NCI-H345 (cell line): ENCODE measurements around the gene GGA1.
A peak's percentile ranks its signal among the peaks of the same experiment; 100 is the strongest.
"Not testable (repeated sequence)": the region's sequence is repeated elsewhere in the genome, so short reads cannot be mapped to it uniquely, and the experiment has no call there.

Experiments
- DNase-seq: peaks from one replicate; lab custom pipeline; 2025; lab: John Stamatoyannopoulos, UW

GGA1 gene

DNA sequence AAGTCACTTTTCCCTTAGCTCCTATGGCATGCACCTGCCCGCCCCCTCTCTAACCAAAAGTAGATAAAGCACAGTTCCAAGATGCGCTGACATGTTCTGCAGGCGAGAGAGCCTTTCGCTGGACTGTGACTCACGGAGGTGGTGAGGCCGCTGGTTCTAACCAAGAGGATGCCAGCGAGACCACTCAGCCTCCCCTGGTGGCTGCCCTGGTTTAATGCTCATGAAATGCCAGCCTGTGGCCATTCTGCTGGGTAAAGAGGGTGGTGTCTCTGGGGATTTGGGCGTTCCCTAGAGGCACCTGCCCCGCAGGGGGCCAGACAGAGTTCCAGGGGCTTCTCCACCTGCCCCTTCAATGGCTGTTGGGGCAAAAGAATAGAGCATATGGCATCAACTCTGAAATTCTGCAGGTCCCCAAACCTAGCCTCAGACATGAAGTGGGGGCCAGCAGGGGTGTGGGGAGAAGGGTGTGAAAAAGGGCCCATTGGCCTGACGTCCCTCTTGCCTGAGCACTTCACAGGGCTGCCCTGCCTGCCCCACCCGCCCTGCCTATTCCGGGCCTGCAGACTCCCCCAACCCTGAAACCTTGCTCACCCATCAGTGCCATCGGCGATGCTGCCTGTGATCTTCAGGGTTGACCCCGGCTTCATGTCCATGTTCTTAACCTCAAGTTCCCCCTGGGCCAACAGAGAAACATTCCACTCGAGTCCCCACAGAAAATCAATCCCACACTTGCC, 37.2 kb upstream of the GGA1 start:
- DNase-seq: no peak

- DNase-seq: no peak
These were observed 36.7 kb upstream of the GGA1 start for GRCh38 chr22:37571992-37572373.

GRCh38 chr22:37575490-37576003, 33.1 kb upstream of the GGA1 start:
- DNase-seq: no peak

DNA sequence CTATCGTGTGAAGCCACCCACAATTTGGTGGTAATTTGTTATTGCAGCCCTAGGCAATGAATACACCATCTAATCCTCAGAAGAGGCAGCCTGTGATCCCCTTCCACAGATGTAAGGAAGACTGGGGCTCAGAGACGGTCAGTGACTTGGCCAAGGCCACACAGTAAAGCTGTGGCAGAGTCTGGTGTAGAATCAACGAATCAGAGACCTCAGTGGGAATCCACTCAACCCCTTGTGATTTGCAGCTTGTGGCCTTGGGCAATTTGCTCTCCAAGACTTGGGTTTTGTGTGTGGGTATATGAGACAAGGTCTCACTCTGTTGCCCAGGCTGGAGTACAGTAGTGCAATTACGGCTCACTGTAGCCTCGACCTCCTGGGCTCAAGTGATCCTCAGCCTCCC, 30.6 kb upstream of the GGA1 start:
- no peak for DNase-seq

DNA sequence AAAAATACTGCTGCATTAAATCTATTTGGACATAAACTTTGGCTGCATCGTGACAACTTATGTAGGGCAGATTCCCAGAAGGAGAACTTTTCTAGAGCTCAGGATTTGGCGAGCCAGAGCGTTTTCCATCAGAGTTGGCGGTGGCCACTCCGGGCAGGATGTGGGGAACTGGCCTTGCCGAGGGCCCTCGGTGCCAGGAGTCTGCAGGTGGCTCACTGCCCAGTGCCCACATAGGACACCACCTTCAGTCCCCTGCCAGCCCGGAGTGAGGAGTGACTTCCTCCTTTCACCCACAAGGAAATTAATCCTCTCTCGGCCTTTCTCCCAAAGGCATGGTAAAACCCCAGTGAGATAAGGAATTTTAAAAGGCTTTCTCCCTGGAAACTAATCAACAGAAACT, 27.1 kb upstream of the GGA1 start:
- DNase-seq: no peak

GRCh38 chr22:37582526-37582925, 26.1 kb upstream of the GGA1 start:
- DNase-seq: no peak

DNA sequence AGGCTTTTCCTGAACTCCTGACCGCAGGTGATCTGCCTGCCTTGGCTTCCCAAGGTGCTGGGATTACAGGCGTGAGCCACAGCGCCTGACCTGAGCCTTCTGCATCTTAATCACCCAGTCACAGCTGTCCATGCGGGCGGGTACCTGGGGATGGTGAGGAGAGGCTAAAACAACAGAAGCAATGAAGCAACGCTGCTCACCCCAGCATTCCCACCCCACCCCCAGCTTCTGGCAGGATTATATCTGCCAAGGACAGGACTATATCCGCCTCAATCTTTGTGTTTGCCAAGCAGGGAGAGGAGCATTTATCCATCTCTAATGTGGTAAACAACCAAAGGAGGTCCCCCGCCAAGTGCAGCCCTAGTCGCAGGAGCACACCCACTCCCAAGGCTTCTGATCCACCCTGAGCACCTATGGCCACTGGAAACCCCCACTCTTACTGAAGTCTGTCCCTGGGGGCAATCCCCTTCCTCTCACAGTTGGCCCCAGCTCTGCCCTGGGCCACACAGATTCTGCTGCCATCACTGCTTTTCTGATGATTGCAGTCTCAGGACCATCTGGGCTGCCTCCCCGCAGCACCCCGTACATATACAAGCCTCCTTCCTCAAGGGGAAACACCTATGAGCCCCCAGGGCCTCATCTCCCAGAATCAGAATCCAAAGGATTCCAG, 20.0 kb upstream of the GGA1 start:
- DNase-seq: no peak

GRCh38 chr22:37589636-37590035, 19.0 kb upstream of the GGA1 start:
- DNase-seq: no peak

- DNase-seq: not testable (repeated sequence)
These were observed 17.6 kb upstream of the GGA1 start for GRCh38 chr22:37591081-37591480.

DNA sequence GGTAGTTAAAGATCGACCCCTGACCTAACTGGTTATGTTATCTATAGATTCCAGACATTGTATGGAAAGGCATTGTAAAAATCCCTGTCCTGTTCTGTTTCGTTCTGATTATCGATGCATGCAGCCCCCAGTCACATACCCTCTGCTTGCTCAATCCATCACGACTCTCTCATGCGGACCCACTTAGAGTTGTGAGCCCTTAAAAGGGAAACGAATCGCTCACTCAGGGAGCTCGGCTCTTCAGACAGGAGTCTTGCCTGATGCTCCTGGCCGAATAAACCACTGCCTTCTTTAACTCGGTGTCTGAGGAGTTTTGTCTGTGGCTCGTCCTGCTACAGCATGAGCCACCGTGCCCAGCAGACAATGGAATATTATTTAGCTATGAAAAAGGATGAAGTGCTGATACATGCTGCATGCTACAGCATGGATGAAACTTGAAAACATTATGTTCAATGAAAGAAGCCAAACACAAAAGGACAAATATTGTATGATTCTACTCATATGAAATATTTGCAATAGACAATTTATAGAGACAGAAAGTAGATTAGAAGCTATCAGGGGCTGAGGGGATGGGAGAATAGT, 16.7 kb upstream of the GGA1 start:
- no peak for DNase-seq

- DNase-seq: no peak
These were observed 14.4 kb upstream of the GGA1 start for GRCh38 chr22:37594237-37594636.

DNA sequence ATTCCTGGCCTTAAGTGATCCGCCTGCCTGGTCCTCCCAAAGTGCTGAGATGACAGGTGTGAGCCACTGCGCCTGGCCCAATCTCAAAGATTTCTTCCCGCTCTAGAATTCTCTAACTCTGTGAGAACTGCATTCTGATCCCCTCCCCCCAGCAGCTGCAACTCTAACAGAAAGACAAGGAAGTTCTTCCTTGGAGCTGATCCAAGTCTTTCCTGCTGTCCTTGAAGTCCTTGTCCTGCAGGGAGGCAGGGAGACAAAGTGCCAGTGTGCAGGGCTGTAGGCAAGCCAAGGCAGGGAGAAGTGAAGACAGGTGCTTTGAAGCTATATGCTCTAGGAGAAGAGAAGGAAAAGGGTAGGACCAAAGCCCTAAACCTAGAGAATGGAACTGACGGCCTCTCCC, 9.5 kb upstream of the GGA1 start:
- DNase-seq: no peak

- no peak for DNase-seq
These were observed 7.5 kb upstream of the GGA1 start for GRCh38 chr22:37601203-37601539.

- DNase-seq: no peak
These were observed 6.8 kb upstream of the GGA1 start for GRCh38 chr22:37601540-37602442.

GRCh38 chr22:37602546-37603277, 5.9 kb upstream of the GGA1 start:
- DNase-seq: not testable (repeated sequence)

GRCh38 chr22:37604074-37604473, 4.6 kb upstream of the GGA1 start:
- DNase-seq: no peak

- DNase-seq: no peak
These were observed 3.8 kb upstream of the GGA1 start for GRCh38 chr22:37604875-37605274.

DNA sequence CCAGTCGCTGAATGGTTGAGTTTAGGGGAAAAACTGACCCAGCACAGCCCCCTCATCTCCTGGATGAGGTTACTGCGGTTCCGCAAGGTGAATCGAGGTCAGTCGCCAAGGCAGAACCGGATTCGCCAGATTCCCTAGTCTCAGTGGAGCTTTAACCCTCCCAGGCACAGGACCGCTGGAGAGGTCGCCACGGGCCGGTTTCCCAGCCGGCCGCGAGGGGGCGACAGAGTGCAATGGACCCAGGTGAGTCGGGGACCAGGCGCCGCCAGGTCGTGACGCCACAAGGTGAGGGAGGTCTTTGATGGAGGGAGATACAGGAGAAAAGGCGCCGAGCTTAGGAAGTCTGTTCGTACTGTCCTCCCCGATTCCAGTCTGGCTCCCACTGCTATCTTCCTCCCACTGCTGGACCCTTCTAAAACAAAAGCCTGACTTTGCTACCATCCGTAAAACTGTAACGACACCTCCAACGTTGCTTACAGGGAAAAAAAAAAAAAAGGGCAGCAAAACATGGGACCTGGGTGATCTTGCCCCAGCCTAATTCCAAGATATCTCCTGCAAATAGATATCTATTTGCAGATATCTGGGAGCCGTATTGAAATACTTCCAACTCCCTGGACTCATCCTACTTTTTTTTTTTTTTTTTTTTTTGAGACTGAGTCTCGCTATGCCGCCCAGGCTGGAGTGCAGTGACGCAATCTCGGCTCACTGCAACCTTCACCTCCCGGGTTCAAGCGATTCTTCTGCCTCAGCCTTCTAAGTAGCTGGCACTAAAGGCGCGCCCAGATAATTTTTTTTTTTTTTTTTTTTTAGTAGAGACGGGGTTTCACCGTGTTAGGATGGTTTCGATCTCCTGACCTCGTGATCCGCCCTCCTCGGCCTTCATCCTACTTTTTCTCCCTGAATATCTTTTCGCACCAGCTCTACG, 1.4 kb upstream of the GGA1 start:
- DNase-seq: peak; percentile 91

- DNase-seq: no peak
These were observed 628 bp upstream of the GGA1 start for GRCh38 chr22:37607935-37608476.
